Peyer's patch (tissue), 4 donors: ENCODE measurements around the gene GREM2. TPM values are rescaled to one million over a fixed set of nuclear protein-coding genes. Genes with fewer than 3 reads are reported as not detected.

Source experiments
- DNase-seq, 3 donors: peaks; one replicate each; pipeline ENCODE4 v3.0.0-alpha.2; 2017 to 2019
- H3K27ac ChIP-seq, 4 donors: fragments of 200-600 bp; sonication (generic); one replicate each; pipeline ENCODE4 v1.5.1; 2016 to 2019
- H3K27me3 ChIP-seq, 2 donors: fragments of 200-600 bp; sonication (generic); one replicate each; pipeline ENCODE4 v1.5.1; 2019
- H3K36me3 ChIP-seq, 3 donors: fragments of 200-600 bp; sonication (generic); one replicate each; pipeline ENCODE4 v1.5.1; 2016 to 2019
- H3K4me1 ChIP-seq, 4 donors: fragments of 200-600 bp; sonication (generic); one replicate each; pipeline ENCODE4 v1.5.1; 2016 to 2019
- H3K4me3 ChIP-seq, 4 donors: fragments of 200-600 bp; sonication (generic); 1 replicate in 3 of 4; 2 replicates in 1 of 4; pipeline ENCODE4 v1.5.1; 2016 to 2019; ENCODE audit warnings: mild to moderate bottlenecking in 1 of 4
- H3K9me3 ChIP-seq, 4 donors: fragments of 200-600 bp; sonication (generic); one replicate each; pipeline ENCODE4 v1.5.1; 2016 to 2019; ENCODE audit warnings: mild to moderate bottlenecking in 1 of 4
- POLR2A ChIP-seq, 2 donors: fragments of 450-650 bp; IDR thresholded peaks; one replicate each; pipeline ENCODE4 v1.5.1; 2017; ENCODE audit warnings: antibody characterized with exemption in 2 of 2, mild to moderate bottlenecking in 2 of 2, moderate library complexity in 2 of 2
- total RNA-seq, 4 donors: library from RNA; depleted of rRNA; stranded (reverse); fragments of >200 nt; gene quantifications; one replicate each; pipeline ENCODE4 v1.1.0, GENCODE V29; 2016
- TF ChIP-seq, protein P1 (sequence below), 6 experiments: fragments of 450-650 bp in 4 of 6; fragments of 200-600 bp in 2 of 6; sonication (generic) in 1 of 6; IDR thresholded peaks; one replicate each; pipeline ENCODE4 v1.5.1; 2017 to 2019; ENCODE audit warnings: antibody characterized with exemption in 6 of 6, mild to moderate bottlenecking in 3 of 6, moderate library complexity in 1 of 6

Gene GREM2
- total RNA-seq, 4 donors from 2014 or later: 1.3 to 7.4 (median 3.2) TPM

DNA sequence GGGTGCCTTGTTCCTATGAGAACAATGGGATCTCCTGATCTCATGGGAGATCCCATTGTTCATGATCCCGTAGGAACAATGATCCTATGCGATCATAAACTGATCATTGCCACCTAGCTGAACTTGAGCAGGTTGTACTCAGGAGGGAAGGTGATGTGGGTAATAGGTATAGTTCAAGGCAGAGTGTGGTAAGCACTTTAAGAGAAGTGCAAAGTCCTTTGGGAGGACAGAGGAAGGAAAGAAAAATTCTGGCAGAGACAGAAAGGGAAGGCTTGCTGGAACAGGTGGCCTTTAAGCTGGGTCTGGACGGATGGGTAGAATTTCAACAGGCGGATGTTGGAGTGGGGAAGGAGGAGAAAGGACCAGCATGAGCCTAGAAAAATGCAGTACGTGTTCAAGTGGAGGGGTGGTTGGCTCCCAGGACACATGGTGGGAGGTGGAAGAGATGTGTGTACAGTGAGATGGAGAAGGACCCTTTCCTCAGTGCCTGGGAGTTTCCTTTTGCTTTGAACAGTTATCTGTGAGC is 22.3 kb downstream of the GREM2 start:
- no peak overlapping the region for H3K4me3 ChIP-seq
- no peaks in the 10 kb centered on the region for H3K4me1 ChIP-seq
- no peak overlapping the region for H3K27ac ChIP-seq
- TF ChIP-seq, protein P1, sequence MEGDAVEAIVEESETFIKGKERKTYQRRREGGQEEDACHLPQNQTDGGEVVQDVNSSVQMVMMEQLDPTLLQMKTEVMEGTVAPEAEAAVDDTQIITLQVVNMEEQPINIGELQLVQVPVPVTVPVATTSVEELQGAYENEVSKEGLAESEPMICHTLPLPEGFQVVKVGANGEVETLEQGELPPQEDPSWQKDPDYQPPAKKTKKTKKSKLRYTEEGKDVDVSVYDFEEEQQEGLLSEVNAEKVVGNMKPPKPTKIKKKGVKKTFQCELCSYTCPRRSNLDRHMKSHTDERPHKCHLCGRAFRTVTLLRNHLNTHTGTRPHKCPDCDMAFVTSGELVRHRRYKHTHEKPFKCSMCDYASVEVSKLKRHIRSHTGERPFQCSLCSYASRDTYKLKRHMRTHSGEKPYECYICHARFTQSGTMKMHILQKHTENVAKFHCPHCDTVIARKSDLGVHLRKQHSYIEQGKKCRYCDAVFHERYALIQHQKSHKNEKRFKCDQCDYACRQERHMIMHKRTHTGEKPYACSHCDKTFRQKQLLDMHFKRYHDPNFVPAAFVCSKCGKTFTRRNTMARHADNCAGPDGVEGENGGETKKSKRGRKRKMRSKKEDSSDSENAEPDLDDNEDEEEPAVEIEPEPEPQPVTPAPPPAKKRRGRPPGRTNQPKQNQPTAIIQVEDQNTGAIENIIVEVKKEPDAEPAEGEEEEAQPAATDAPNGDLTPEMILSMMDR (IDR thresholded peaks at IDR 0.05): no peak
- no peak for TF ChIP-seq POLR2A (IDR thresholded peaks at IDR 0.05)
- no peaks in the 10 kb centered on the region for H3K36me3 ChIP-seq
- no peaks in the 10 kb centered on the region for H3K27me3 ChIP-seq
- DNase-seq: no peak
- H3K9me3 ChIP-seq: no peaks in the 10 kb centered on the region

DNA sequence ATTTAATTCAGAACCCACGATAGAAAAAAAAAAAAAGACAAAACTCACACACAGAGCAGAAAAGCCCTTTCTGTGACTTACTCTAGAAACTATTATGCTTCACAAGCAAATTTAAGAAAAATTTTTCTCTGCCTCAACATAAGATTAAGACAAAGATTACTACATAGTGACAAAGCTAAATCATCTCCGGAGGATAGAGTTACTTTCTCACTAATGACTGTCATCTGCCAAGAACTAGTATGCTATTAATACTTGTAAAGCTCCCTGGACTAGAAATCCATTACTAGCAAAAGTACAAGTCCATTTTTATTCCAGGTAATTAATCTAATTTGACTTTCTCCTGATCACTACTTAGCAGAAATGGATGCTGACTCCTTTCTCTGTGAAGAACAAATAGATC is 25.9 kb downstream of the GREM2 start:
- no peaks in the 10 kb centered on the region for H3K4me1 ChIP-seq
- no peak for DNase-seq
- H3K9me3 ChIP-seq: no peaks in the 10 kb centered on the region
- no peak overlapping the region for H3K4me3 ChIP-seq
- no peak for TF ChIP-seq POLR2A (IDR thresholded peaks at IDR 0.05)
- TF ChIP-seq, protein P1 (IDR thresholded peaks at IDR 0.05): no peak
- no peaks in the 10 kb centered on the region for H3K27me3 ChIP-seq
- no peaks in the 10 kb centered on the region for H3K36me3 ChIP-seq
- H3K27ac ChIP-seq: no peak overlapping the region

DNA sequence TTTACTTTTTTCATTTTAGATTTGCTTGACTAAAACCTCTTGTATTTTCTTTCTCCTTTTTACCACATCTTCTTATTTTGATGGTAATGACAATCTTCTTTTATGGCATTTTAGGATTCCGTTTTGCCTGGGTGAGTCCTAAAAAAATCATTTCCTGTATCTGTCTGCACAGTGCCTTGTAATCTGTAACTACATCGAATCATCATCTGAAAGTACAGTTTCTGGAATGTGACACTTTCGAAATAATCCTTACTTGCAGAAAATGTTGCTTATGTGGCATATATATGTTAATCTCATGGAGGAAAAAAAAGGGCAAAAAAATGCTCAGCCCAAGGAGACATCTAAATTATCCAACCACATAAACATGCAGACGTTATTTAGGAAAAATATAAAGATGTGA is 29.0 kb downstream of the GREM2 start:
- TF ChIP-seq, protein P1 (IDR thresholded peaks at IDR 0.05): no peak
- no peak for TF ChIP-seq POLR2A (IDR thresholded peaks at IDR 0.05)

DNA sequence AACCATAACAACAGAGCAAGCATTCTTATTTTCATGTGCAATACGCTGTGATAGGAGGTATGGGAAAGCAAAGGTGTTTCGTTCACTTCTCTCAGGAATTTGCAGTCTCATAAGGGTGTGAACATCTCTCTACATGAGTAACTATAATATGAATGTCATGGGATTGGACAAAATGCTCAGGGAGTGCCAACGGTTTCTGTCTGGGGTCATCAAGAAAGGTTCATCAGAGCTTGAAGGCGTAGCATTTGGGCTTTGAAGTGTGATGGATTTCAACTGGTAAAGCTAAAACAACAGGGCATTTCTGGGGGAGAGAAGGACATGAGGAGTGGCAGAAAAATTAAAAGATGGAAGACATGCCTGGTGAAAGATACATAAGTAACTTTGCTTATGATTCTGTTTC is 32.4 kb downstream of the GREM2 start:
- Histone ChIP-seq H3K36me3 (no peaks in the 10 kb centered on the region), H3K9me3 (no peaks in the 10 kb centered on the region), H3K4me1 (no peaks in the 10 kb centered on the region), H3K4me3 (no peak overlapping the region), H3K27ac (no peak overlapping the region), H3K27me3 (no peaks in the 10 kb centered on the region)
- no peak for DNase-seq
- TF ChIP-seq, protein P1 (IDR thresholded peaks at IDR 0.05): no peak
- TF ChIP-seq POLR2A (IDR thresholded peaks at IDR 0.05): no peak

More for the DNA sequence above, 29.0 kb downstream of the GREM2 start:
- Histone ChIP-seq H3K27me3 (no peaks in the 10 kb centered on the region), H3K4me1 (no peaks in the 10 kb centered on the region), H3K4me3 (no peak overlapping the region), H3K36me3 (no peaks in the 10 kb centered on the region), H3K27ac (no peak overlapping the region), H3K9me3 (no peaks in the 10 kb centered on the region)
- DNase-seq: no peak

DNA sequence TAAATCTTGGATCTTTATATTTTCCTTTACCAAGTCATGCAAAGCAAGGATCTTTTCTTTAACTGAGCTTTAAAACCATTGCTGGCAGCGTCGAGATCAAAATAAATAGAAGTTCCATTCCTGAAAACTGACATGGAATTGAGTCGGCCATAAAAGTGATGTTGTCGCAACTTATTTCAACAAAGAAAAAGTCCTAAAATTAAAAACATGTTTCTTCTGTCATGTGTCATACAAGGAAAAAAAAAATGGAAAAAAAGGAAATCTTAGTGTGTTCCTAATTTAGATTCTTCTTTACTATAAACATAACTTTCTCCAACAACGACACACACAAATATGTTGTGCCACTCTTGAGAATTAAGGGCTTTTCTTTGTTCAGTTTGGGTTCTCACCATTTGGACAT is 34.9 kb downstream of the GREM2 start:
- no peaks in the 10 kb centered on the region for H3K36me3 ChIP-seq
- H3K4me3 ChIP-seq: no peak overlapping the region
- H3K4me1 ChIP-seq: no peaks in the 10 kb centered on the region
- H3K27ac ChIP-seq: no peak overlapping the region
- no peak for DNase-seq
- H3K9me3 ChIP-seq: no peaks in the 10 kb centered on the region
- TF ChIP-seq POLR2A (IDR thresholded peaks at IDR 0.05): no peak
- TF ChIP-seq, protein P1 (IDR thresholded peaks at IDR 0.05): no peak
- no peaks in the 10 kb centered on the region for H3K27me3 ChIP-seq
